GM12872 (cell line): Measurements from ENCODE around the gene MAD1L1.

ENCODE experiments used
- TF ChIP-seq, protein P1 (sequence below): IDR thresholded peaks from 3 replicates; pipeline ENCODE4 v1.5.1; 2011; ENCODE audit warnings: low read depth, mild to moderate bottlenecking, low read length, moderate library complexity; ENCODE audit not compliant: insufficient read depth

Gene MAD1L1

DNA sequence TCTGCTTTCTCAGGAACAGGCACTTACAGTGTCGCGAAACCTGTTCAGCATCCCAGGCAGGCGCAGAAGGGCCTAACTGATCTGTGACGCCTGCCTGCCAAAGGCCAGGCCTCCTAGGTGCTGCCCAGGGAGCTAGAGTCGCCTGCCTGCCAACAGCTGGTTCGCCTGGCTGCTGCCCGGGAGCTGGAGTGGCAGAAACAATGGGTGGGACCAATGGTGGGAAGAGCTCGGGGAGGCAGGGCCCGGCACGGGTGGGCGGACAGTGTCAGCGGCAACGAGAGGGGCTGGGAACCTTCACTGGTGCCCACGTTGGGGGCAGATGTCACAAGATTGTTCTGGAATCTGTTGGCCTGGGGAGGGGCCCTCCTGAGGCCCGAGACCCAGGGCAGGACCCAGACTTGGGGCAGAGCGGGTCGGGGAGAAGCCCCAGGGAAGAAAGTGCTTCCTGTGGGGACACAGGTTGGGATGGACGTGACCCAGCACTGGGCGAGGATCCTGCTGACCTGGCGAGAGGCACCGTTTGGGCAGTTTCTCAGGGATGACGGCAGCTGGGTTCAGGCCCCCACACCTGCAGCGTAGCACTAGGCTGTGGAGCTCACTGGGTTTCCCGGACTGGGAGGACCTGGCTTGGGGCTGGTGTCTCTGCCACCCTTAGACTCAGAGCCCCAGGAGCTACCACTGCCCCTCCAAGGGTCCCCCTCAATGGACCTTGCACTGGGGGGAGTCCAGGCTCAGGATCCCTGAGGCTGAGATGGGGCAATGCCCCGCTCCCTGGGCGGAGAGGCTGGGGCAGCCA lies 380.8 kb downstream of the MAD1L1 start:
- TF ChIP-seq, protein P1, sequence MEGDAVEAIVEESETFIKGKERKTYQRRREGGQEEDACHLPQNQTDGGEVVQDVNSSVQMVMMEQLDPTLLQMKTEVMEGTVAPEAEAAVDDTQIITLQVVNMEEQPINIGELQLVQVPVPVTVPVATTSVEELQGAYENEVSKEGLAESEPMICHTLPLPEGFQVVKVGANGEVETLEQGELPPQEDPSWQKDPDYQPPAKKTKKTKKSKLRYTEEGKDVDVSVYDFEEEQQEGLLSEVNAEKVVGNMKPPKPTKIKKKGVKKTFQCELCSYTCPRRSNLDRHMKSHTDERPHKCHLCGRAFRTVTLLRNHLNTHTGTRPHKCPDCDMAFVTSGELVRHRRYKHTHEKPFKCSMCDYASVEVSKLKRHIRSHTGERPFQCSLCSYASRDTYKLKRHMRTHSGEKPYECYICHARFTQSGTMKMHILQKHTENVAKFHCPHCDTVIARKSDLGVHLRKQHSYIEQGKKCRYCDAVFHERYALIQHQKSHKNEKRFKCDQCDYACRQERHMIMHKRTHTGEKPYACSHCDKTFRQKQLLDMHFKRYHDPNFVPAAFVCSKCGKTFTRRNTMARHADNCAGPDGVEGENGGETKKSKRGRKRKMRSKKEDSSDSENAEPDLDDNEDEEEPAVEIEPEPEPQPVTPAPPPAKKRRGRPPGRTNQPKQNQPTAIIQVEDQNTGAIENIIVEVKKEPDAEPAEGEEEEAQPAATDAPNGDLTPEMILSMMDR = no peak

DNA sequence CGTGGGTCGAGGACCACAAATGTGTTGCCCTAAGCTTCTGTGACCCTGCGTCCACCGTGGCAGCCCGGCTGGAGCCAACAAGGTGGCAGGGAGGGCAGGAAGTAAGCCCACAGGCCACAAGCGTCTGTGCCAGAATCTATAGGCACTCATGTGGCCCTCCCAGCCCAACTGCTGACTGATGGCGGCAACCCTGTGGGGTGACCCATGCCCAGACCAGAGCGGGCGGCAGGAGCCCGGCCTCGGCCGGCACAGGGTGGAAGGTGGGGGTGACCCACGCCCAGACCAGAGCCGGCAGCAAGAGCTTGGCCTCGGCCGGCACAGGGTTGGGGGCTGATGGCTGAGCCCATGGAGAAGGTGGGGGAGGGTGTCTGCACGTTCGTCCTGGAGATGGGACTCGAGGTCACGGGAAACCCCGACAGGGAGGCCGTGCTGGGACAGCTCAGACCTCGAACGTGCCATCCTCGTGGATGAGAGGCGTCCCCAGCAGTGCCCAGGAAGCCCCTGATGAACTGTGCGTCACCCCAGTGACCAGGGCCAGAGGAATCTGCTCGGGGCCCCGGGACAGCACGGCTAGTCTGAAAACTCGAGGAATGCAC lies 381.7 kb downstream of the MAD1L1 start:
- TF ChIP-seq, protein P1 = no peak

DNA sequence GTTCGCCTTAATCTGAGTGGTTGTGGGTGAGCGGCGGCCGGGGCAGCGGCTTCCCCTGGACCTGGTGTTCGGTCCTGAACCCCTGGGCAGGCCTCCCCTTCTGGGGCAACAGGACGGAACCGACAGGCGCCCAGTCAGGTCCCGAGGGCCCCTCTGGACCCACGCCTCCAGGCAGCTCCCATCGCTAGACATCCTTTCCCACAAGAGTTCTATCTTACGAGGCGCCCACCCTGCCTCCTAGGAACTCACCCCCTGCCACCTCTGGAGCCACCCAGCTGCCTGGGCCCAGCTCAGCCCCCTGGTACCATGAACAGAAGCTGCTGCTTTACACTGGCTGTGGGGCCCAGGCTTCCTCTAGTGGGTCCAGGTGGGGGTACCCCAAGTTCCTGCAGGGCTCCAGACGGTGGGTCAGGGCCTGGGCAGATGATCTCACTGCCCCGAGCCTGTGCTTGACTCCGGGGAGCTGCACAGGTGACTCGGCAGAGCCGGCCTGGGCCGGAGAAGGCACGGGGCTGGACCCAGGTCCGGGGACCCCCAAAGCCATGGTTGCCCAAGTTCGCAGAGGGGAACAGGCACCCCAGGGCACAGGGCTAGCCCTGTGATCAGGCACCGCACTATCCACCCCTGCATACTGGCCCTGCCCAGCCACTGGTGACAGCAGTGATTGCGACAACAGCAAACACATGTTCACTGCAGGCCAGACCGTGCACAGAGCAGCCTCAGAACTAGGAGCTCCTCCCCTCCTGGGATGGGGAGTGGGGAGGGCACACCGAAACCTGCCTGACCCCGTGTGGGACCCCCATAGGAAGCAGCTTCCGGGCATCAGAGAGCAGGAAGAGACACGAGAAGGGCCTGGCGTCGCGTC lies 382.4 kb downstream of the MAD1L1 start:
- TF ChIP-seq, protein P1 = no peak

DNA sequence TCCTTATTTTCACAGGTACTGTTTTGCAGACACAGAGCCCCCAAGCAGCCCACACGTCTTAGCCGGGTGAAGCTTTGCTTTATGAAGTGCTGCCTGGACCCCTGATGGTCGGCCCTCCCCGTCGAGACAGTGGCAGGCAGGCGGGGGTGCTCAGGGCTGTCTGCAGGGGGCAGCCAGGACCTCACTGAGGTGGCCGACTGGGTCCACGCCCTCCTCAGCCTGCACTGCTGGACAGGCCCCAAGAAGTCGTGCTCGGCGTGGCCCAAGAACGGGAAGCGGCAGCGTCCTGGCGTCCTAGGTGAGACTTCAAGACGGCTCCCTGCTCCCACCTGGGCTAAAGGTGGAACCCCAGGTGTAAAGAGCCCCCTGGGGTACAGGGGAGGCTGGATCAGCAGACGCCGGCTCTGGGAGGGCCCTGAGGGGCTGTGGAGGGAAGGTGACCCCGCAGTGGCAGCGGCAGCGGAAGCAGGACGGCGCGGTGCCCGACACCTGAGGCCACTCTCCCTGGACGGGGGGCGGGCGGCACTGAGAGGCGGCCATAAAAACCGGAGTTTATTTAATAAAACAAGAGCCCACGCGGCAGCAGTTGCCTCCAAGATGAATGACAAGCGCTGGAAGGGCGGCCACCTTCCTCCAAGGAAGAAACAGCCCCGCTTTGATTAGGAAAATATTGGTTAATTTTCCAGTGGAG lies 383.2 kb downstream of the MAD1L1 start:
- TF ChIP-seq, protein P1 = no peak

DNA sequence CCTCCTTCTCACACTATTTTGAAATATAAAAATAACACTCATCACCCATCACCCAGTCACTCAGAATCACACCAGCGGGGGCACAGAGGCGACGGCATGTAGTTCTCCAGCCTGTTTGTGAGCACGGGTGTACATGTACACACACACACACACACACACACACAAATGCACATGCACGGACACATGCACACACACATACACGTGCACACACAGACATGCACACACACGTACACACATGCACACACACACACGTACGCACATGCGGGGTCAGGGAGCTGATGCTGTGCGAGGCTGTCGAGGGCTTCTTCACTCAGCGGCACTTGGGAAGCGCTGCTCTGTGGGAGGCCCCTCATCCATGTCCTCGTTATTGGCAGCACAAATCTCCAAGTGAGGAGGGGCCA lies 383.8 kb downstream of the MAD1L1 start:
- TF ChIP-seq, protein P1 = no peak

DNA sequence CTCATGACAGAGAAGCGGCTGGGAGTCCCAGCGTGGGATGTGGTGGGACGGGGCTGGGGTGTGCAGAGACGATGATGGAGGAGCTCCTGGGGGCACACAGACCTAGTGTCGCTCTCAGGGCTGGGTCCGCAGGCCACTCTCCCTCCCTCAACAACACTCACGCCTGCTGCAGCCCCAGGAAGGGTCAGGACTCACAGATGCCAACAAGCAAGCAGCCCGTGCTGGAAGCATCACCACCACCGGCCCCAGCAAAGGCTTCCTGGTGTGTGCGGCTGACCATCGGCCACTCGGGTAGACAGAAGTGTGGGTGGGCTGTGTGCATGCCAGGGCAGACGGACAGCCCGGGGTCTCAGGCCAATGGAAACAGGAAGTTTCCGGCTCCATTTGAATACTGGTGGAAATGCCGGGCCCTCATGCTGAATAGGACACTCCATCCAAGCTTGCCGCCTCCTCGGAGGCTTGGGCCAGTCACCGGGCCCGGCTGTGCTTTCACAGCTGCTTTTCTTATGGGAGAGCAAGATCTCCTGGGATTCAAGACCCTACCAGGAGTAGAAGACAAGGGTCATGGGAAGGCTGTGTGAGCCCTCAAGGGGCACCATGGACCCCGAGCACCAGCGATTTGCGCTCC lies 384.6 kb downstream of the MAD1L1 start:
- TF ChIP-seq, protein P1 = no peak
